ENCODE measurements around the gene CA9. TPM values are rescaled to one million over a fixed set of nuclear protein-coding genes. Genes with fewer than 3 reads are reported as not detected.

Gene CA9
- polyA plus RNA-seq, 3 donors, result not detected

DNA sequence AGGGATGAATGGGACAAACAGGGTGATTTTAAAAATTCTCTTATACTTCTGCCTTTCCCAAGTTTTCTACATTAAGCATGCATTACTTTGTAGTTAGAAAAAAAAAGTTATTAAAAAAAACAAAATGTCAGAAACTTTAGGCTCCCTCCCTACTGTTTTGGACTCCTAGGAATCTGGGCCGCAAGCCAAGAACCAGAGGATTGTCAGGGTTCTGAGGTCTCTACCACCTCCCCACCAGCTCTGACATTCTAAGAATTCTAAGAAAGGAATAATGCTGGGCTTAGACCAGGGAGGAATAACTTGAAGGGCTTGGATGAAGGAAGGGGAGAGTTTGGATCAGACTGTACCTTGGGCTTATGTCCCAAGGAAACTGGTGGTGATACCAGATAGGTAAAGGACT is 7.7 kb upstream of the CA9 start:
- H3K4me3 ChIP-seq (replicated peaks in 1 of 3; ENCODE audit: low read depth in 2 of 3, low read length in 3 of 3), result no peak overlapping the region
- H2AFZ ChIP-seq (ENCODE audit: insufficient read depth, low read depth, low read length, poor library complexity, severe bottlenecking), result no peak overlapping the region
- intact Hi-C loops (cut with micrococcal nuclease), result no loop called here
- no peak for DNase-seq
- WGBS (ENCODE audit: insufficient coverage), result no CpG with 5 or more reads among the region's 1 CpG
- Mint-ChIP-seq H3K36me3 (peaks cover 5 to 14% of the 10 kb centered on the region in 2 donors), H3K27ac (no peak overlapping the region), H3K9me3 (peaks cover 0 to 3% (median 1%) of the 10 kb centered on the region in 7 donors), H3K4me1 (peaks cover 38% of the 10 kb centered on the region), H3K27me3 (ENCODE audit: low read depth in 3 of 3) (peaks cover 0 to 6% (median 3%) of the 10 kb centered on the region in 3 donors), H3K4me3 (peak overlapping the region in 1 of 2 donors; percentile 35)
- H3K4me1 ChIP-seq (ENCODE audit: control insufficient read depth in 1 of 2, insufficient read depth in 2 of 2, low read length in 2 of 2), result peaks cover 23 to 39% of the 10 kb centered on the region in 2 donors
- H4K20me1 ChIP-seq (ENCODE audit: insufficient read depth, low read length), result no peaks in the 10 kb centered on the region
- H3K36me3 ChIP-seq (replicated peaks in 1 of 2; ENCODE audit: control insufficient read depth in 1 of 2, insufficient read depth in 2 of 2, low read length in 2 of 2), result peaks cover 1 to 3% of the 10 kb centered on the region in 2 donors
- H3K4me2 ChIP-seq (replicated peaks; ENCODE audit: extremely low read depth, low read length, poor library complexity, severe bottlenecking), result no peak overlapping the region
- no peak overlapping the region for H3K9ac ChIP-seq (ENCODE audit: insufficient read depth, low read length, poor library complexity, severe bottlenecking)
- H3K27ac ChIP-seq (ENCODE audit: low read depth in 1 of 2, low read length in 2 of 2), result no peak overlapping the region
- H3K9me3 ChIP-seq (replicated peaks in 1 of 2; ENCODE audit: control insufficient read depth in 1 of 2, insufficient read depth in 1 of 2, low read length in 2 of 2), result no peaks in the 10 kb centered on the region
- TF ChIP-seq, protein P1, sequence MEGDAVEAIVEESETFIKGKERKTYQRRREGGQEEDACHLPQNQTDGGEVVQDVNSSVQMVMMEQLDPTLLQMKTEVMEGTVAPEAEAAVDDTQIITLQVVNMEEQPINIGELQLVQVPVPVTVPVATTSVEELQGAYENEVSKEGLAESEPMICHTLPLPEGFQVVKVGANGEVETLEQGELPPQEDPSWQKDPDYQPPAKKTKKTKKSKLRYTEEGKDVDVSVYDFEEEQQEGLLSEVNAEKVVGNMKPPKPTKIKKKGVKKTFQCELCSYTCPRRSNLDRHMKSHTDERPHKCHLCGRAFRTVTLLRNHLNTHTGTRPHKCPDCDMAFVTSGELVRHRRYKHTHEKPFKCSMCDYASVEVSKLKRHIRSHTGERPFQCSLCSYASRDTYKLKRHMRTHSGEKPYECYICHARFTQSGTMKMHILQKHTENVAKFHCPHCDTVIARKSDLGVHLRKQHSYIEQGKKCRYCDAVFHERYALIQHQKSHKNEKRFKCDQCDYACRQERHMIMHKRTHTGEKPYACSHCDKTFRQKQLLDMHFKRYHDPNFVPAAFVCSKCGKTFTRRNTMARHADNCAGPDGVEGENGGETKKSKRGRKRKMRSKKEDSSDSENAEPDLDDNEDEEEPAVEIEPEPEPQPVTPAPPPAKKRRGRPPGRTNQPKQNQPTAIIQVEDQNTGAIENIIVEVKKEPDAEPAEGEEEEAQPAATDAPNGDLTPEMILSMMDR (IDR thresholded peaks at IDR 0.05), result no peak
- no peaks in the 10 kb centered on the region for H3K27me3 ChIP-seq (ENCODE audit: control insufficient read depth in 2 of 2, insufficient read depth in 2 of 2, low read length in 2 of 2)
- peaks cover 31% of the 10 kb centered on the region for H3K79me2 ChIP-seq (ENCODE audit: insufficient read depth, low read length)

DNA sequence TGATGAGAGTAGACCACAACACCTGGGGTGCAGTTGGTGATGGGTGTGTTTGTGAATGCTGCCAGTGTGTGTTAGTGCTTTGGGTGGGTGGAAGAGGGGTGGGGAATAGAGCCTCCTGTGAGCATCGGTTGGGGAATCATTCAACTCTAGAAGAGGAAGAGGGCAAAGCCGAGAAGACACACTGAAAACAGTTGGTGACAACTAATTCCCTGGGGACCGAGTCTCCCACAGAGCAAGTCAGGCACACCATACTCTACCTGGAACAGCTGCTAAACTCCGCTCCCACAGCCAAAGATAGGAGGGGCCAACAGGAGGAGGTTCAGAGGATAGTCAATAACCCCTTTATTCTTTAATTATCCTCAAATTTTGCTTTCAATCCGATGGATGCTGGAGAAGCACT is 7.2 kb upstream of the CA9 start:
- intact Hi-C loops (cut with micrococcal nuclease), result no loop called here
- Histone ChIP-seq H3K9ac (ENCODE audit: insufficient read depth, low read length, poor library complexity, severe bottlenecking) (no peak overlapping the region), H3K9me3 (replicated peaks in 1 of 2; ENCODE audit: control insufficient read depth in 1 of 2, insufficient read depth in 1 of 2, low read length in 2 of 2) (no peaks in the 10 kb centered on the region), H3K4me1 (ENCODE audit: control insufficient read depth in 1 of 2, insufficient read depth in 2 of 2, low read length in 2 of 2) (peaks cover 23 to 39% of the 10 kb centered on the region in 2 donors), H4K20me1 (ENCODE audit: insufficient read depth, low read length) (no peaks in the 10 kb centered on the region), H3K4me2 (replicated peaks; ENCODE audit: extremely low read depth, low read length, poor library complexity, severe bottlenecking) (no peak overlapping the region), H3K4me3 (replicated peaks in 1 of 3; ENCODE audit: low read depth in 2 of 3, low read length in 3 of 3) (no peak overlapping the region), H2AFZ (ENCODE audit: insufficient read depth, low read depth, low read length, poor library complexity, severe bottlenecking) (no peak overlapping the region), H3K27me3 (ENCODE audit: control insufficient read depth in 2 of 2, insufficient read depth in 2 of 2, low read length in 2 of 2) (no peaks in the 10 kb centered on the region), H3K79me2 (ENCODE audit: insufficient read depth, low read length) (peaks cover 28% of the 10 kb centered on the region), H3K36me3 (replicated peaks in 1 of 2; ENCODE audit: control insufficient read depth in 1 of 2, insufficient read depth in 2 of 2, low read length in 2 of 2) (no peaks in the 10 kb centered on the region), H3K27ac (ENCODE audit: low read depth in 1 of 2, low read length in 2 of 2) (no peak overlapping the region)
- DNase-seq, result no peak
- Mint-ChIP-seq H3K27me3 (ENCODE audit: low read depth in 3 of 3) (peaks cover 0 to 6% (median 3%) of the 10 kb centered on the region in 3 donors), H3K9me3 (peaks cover 0 to 3% (median 1%) of the 10 kb centered on the region in 7 donors), H3K4me1 (peaks cover 38% of the 10 kb centered on the region), H3K27ac (no peak overlapping the region), H3K4me3 (no peak overlapping the region), H3K36me3 (peaks cover 2 to 11% of the 10 kb centered on the region in 2 donors)
- TF ChIP-seq, protein P1 (IDR thresholded peaks at IDR 0.05), result no peak
- 80% methylated on average over 1 of the region's 5 CpGs for WGBS (ENCODE audit: insufficient coverage)

Data from CD14-positive monocyte (primary cell).